Measurements from ENCODE around the gene SGMS1.
"Not testable (repeated sequence)": the region's sequence is repeated elsewhere in the genome, so short reads cannot be mapped to it uniquely, and the experiment has no call there.

SGMS1 gene

GRCh38 chr10:50456719-50457118 is 167.0 kb downstream of the SGMS1 start:
- no peak for DNase-seq

GRCh38 chr10:50453940-50454339 is 169.8 kb downstream of the SGMS1 start:
- DNase-seq: no peak

DNA sequence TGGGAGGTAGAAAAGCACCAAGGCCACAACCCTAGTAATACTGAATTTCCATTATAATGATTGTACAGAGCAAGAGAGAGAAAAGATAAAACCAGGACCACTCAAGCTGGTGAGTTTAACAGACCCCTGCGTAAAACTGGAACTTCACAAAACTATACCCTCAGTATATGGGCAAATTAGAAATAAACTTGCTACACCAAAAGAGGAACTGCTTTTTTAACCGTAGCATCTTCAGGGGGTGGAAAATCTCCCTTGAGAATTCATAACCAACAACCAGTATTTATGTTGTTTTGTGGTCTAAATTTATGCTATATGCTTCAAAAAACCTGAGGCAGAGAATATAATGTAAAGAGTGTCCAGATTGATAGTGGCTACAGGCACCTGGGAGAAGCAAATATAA is 171.2 kb downstream of the SGMS1 start:
- DNase-seq: no peak

GRCh38 chr10:50447691-50448090 is 176.1 kb downstream of the SGMS1 start:
- no peak for DNase-seq

DNA sequence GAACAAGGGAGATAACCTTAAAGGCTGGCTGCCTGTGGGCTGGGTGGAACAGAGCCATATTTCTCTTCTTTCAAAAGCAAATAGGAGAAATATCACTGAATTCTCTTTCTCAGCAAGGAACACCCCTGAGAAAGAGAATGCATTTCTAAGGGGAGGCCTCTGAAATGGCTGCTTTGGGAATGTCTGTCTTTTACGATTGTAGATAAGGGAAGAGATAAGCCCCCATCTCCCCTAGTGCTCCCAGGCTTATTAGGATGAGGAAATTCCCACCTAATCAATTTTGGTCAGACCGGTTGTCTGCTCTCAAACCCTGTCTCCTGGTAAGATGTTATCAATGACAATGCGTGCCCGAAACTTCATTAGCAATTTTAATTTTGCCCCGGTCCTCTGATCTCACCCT is 178.0 kb downstream of the SGMS1 start:
- not testable (repeated sequence) for DNase-seq

GRCh38 chr10:50440489-50440888 is 183.3 kb downstream of the SGMS1 start:
- DNase-seq: no peak

DNA sequence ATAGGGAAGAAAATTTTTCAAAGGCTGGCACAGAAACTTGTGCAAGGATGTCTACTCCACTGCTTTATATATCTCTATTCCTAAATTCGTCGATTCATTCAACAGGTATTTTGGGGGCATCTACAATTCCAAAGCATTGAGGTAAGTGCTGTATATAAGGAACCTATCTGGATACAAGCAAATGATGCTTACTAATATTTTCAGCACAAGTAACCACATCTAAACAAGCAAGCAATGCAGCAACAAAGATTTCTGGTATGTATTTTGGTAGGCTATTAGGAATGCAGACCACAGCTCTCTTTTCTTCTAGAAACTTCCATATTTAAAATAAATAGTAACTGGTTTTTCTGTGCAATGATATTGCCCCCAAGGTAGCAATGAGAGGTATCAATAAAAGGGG is 183.9 kb downstream of the SGMS1 start:
- no peak for DNase-seq

GRCh38 chr10:50439187-50439586 is 184.6 kb downstream of the SGMS1 start:
- DNase-seq: no peak

- DNase-seq: no peak
These were observed 185.5 kb downstream of the SGMS1 start for GRCh38 chr10:50438049-50438936.

- no peak for DNase-seq
These were observed 186.5 kb downstream of the SGMS1 start for GRCh38 chr10:50437248-50437647.

DNA sequence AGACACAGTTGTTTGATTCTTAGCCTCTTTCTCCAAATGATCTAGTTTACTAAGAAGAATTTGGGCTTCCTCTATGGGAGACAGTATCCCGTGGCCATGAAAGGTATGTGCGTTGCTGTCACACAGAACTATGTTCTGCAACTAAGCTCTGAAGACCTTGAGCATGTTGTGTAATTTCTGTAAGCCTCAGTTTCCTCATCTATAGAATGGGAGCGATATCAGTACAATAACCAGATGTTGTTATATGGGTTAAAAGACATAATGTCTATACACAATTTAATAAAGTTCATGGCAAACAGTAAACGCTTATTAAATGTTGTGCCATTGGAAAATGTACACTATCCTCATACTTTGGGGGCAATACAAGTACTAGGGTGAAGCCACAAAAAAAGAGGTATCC is 187.0 kb downstream of the SGMS1 start:
- DNase-seq: no peak

DNA sequence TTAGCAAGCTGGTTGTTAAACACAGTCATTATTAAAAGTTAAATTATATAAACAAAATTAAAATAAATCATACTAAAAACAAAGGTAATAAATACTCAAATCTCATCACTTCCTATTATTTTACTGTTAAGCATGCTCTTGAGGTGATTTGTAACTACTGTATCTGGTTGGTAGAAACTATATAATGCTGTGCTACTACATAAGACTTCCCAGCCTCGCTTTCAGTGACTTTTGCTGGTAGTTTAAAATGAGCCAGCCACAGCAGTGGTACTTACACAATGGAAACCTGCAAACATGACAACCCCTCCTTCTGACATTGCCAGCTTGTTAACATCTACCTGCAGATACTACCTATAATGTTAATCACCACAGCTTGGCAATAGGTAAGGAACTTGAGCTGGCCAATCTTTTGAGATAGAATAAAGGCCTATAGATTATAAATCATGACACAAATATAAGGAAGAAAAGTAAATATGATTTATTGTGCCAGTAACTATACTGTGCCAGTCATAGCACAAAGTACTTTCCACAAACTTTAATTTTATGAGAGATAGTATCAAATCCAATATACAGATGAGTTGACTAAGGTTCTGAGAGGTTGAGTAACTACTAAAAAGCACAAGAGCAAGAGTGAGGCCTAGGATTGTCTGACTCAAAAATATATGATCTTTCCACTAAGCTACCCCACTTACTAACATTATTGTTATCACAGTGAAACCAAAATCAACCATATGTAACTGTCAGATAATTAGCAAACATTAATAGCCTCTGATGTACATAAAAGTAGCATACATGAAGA is 191.3 kb downstream of the SGMS1 start:
- DNase-seq: no peak

GRCh38 chr10:50431791-50432190 is 192.0 kb downstream of the SGMS1 start:
- no peak for DNase-seq

GRCh38 chr10:50431133-50431532 is 192.6 kb downstream of the SGMS1 start:
- DNase-seq: no peak

DNA sequence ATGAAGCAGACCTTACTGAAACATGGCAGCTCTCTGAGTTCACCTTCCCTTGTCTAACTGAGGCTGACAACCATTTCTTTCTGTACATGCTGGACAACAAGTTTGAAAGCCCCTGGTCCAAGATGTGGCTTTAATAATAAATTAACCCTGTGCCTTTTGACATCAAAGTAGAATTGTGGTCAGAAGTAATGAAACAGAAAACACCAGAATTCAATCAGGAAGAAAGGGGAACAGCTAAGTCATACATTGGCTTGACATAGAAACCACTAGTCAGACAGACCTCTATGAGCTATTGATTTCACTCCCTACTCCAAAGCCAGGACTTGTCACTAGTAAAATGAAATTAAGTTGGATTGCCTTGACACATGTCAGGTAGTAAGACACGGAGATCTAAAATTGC is 197.3 kb downstream of the SGMS1 start:
- no peak for DNase-seq

DNA sequence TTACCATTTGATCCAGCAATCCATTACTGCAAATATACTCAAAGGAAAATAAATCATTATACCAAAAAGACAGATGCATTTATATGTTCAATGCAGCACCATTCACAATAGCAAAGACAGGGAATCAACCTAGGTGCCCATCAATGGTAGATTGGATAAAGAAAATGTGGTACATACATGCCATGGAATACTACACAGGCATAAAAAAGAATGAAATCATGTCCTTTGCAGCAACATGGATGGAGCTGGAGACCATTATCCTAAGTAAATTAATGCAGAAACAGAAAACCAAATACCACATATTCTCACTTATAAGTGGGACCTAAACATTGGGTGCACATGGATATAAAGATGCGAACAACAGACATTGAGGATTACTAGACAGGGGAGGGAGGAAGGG is 198.5 kb downstream of the SGMS1 start:
- not testable (repeated sequence) for DNase-seq

DNA sequence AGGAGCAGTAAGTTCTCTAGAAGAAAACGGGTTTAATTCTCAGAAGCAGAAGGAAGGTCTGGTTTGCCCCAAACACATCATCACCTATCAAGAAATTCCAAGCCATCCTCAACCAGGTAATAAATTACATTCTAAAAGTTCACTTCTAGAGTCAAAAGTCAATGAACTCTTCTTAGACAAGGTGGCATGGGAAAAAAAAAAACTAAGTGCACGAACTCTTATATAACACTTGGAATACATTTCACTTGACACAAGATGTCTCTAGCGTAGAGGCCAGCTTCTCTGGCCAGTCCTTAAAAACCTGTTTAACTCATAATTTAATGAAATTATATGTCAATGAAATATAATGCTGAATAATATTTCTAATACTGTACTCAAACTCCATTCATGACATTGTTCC is 200.3 kb downstream of the SGMS1 start:
- DNase-seq: no peak

DNA sequence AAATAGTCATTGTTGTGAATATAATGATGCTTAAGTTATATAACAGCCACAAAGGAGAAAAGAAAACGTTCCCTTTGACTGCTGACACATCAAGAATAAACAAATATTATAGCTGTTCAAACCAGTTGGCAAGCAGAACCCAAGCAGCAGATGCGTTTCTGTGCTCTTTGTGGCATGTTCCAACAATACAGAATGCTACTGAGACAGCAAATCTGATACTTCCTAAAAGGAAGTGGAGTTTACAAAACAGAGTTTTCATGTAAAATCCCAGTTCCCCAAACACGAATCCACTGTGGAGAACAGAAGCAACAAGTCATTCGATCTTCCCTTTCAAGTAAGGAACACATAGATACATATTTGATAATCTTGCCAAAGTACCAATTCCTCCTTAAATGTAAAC is 201.5 kb downstream of the SGMS1 start:
- DNase-seq: no peak

DNA sequence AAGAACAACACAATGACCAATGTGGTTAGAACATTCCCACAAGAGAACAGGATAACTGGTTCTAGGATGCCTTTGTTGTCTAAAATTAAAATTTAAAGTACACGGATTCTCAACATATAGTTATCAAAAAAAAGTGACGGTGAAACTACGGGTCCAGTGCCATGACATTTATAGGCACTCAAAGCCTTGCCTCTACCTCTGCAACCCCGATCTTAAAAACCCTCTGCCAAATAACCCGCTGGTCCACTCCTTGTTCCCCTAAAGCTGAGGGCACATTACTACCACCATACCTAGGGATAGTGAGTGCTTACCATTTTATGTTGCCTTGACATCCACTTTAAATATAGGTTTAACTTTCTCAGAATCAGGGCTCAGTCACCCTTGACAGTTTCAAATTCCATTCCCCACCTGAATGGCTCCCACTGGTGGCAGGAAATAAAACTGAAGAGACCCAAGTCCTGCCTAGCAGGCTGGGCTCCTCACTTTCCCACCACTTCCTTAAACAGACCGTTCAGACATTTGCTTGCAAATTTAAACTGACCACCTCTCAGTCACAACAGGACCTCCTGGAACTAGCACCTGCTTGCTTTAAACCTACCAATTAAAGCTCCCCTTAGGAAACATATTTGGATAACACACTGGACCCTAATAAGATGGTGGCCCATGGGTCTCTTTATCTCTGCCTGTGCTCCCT is 202.6 kb downstream of the SGMS1 start:
- no peak for DNase-seq

DNA sequence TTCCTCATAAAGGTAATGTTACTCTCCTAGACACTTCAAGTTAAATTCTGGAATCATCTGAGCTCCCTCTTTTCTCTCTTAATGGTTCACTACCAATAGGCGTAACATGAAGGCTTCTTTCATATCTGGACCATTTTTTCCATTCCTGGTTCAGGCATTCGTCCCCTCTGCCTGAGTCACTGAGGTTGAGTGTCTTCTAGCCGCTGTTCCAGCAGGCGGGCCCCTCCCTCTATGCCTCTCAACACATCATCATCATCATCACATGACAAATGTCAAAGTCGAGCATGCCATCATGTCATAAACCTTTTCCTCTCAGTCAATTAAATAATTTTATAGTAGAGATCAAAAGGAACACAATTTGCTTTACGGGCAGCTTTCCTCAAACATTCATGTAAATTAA is 203.6 kb downstream of the SGMS1 start:
- no peak for DNase-seq

DNA sequence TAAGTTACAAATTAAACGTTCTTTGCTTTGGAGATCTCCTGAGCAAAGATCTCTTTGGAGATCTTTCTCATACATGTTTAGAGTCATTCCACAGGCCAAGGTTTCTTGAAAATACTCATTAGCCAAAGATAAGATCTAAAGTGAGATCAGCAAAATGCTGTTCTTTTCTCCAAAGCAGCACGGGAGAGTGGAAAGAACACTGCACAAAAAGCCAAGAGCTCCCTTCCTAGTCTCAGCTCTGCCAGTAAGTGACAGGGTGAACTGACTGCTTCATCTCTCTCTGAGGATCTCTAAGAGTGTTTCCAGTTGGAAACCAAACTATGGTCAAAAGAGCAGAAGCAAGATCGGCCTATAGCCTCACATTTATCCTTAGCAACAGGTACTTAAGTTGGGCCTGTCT is 204.0 kb downstream of the SGMS1 start:
- no peak for DNase-seq

GRCh38 chr10:50419091-50419490 is 204.7 kb downstream of the SGMS1 start:
- no peak for DNase-seq

Measured in effector CD8-positive, alpha-beta T cell (primary cell).